Measurements from ENCODE around the gene CMPK2. TPM values are rescaled to one million over a fixed set of nuclear protein-coding genes. Genes with fewer than 3 reads are reported as not detected.
A peak's percentile ranks its signal among the peaks of the same experiment; 100 is the strongest.

Gene CMPK2
- total RNA-seq, 1 donor from 2014 or later, result 0.92 TPM

DNA sequence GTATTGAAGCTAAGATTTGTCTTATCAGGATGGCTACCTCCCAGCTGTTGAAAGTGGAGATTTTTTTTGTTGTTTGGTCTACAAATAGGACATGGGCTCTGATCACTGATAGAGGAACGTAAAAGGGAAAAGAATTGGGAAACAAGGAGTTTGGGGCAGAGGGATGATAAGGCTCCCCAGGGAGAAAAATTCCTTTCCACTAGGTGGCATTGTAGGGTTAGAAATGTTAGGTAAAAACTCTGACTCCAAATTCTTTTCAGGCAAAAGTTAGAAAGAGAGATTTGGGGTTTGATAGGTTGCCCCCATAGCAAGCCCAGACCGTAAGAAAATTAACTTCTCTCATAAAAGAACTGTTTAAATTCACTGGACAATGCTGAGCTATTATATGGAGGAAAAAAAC lies 19.8 kb downstream of the CMPK2 start:
- DNase-seq (ENCODE audit: low read depth, low spot score), result no peak

DNA sequence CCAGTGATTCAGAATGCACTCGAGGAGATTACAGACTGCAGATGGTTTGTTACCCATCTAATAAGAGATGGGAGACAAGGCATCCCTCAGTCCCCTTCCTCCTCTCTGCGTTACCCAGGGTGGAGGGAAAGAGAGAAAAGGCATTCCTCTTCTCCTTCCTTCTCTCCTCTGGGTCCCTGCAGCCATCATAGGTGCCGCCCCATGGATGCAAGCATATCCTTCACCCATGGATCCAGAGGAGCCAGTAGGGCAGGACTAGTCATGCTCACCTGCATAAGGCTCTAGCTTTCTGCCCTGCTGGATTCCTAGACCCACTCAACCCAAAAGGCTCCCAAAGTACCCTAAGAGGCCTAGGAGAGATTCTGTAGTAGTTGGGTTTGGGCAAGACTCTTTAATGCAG lies 20.4 kb downstream of the CMPK2 start:
- DNase-seq (ENCODE audit: low read depth, low spot score), result no peak

DNA sequence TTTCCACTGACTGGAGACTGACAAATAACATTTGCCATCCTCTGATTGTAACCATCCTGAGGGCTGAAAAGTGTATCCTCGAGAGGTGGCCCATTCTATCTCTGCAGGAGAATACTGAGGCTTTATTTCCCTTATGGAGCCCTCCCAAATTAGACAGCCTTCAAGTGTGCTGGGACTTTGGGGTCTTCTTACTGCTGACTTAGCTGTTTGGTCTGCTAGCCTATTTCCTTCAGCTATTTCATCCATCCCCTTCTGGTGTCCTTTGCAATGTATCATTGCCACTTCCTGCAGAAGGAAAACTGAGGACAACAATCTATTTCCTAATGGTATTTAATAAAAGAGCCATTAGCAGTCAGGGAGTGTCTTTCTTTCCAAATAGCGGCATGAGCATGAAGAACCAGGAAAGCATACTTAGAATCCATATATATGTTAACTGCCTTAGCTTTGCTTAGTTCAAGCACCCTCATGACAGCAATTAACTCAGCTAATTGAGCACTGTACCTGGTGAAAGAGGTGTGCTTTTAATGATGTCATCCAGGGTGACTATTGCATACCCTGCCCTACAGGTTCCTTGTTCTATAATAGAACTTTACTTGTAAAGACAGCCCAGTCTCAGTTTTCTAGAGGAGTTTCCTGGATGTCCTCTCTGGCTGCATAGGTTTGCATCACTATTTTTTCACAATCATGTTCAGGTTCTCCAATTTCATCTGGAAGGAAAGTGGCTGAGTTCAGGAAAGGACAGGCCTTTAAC lies 24.0 kb downstream of the CMPK2 start:
- no peak for DNase-seq (ENCODE audit: low read depth, low spot score)

DNA sequence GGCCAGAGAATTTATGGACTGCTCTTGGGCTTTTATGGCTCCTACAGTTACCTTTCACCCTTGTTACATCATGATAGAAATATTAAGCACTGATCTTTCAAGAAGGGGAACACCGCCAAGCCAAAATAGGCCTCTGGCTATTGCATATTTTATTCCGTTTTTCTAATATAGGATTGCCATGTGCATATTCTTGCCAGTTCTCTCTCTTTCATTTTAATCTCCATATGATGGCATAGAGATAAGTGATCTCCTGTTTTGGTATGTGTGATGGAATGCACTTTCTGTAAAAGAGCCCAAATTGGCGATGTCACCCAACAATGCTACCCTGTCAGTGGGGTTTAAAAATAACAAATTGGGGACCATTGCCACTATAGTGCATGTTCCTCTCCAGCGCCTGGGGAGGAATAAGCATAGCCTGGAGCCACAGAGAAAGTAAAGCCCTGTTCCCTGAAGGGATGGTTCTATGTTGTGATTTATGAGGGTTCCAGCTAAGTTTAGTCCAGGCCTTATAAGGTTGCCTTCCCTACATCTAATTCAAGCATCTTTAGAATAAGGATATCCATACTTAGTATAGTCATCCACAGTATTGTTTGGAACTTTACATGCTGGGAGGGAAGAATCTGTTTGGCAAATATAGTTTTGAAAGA lies 26.9 kb downstream of the CMPK2 start:
- DNase-seq (ENCODE audit: low read depth, low spot score), result no peak

DNA sequence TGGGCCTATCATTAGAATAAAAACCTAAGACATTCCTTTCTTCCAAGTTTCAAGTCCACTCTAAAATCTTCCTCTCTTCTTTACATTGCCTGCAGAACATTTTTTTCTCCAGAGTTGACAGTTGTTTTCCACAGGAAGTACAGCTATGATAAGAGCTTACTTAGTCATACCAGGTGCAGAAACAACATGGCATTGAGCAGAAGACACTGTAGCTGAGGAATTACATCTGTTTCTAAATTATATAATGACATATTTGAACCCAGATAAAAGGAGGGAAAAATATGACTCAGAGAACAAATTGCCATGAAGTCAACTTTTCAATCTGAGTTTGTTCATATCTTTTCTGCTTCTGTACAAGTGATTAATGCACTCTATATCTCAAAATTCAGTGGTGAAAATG lies 30.2 kb downstream of the CMPK2 start:
- DNase-seq (ENCODE audit: low read depth, low spot score), result no peak

DNA sequence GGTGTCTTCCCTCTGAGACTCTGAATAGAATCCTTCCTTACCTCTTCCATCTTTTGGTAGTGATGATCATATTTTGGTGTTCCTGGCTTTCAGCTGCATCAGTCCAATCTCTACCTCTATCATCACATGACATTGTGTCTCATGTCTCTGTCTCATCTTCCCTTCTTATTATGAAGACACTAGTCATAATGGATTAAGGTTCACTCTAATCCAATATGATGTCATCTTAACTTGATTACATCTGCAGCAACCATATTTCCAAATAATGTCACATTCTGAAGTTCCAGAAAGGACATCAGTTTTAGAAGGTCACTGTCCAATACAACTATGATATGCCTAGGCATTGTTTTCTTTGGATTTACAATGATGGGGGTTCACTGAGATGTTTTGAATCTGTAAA lies 31.5 kb downstream of the CMPK2 start:
- DNase-seq (ENCODE audit: low read depth, low spot score), result no peak

DNA sequence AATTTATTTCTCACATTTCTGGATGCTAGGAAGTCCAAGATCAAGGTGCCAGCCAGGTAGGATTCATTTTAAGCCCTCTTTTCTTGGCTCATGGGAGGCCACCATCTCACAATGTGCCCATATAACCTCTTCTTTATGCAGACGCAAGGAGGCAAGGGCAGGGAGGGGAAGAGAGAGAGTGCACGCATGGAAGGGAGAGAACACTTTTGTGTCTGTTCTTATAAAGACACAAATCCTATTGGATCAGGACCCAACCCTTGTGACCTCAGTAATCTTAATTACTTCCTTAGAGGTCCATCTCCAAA lies 32.5 kb downstream of the CMPK2 start:
- DNase-seq (ENCODE audit: low read depth, low spot score), result no peak

DNA sequence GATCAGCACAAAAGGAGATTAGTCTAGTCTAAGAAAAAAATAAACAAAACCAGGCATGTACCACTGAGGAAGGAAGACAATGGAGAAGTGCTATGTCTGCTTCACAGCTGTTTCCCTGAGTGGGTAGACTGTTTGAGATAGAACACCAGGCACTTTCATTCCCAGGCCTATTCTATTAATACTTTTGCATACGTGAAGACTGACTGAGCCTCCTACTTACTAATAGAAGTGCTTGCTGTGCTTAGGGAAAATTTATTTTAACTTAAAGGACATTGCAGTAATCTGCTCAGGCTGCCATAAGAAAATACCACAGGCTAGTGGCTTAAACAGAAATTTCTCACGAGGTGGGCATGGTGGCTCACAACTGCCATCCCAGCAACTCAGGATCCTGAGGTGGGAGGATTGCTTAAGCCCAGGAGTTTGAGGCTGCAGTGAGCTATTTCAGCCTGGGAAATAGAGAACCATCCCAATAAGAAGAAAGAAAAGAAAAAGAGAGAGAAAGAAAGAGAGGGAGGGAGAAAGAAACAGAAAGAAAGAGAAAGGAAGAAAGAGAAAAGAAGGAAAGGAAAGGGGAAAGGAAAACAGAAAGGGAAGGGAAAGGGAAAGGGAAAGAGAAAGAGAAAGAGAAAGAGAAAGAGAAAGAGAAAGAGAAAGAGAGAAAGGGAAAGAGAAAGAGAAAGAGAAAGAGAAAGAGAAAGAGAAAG lies 33.0 kb downstream of the CMPK2 start:
- DNase-seq (ENCODE audit: low read depth, low spot score), result no peak

DNA sequence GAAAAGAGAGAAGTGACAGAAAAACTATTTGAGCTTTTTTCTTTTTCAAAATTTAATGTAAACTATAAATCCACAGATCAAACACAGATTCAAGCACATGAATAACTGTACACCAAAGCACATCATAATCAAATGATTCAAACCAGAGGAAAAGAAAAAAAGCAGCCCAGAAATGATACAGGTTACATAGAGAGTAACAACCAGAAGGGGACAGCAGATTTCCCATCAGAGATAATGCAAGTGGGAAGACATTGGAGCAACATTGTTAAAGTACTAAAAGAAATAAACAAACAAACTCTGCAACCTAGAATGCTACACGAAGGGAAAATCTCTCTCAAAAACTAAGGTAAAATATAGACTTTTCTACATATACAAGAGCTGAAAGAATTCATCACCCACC lies 34.5 kb downstream of the CMPK2 start:
- no peak for DNase-seq (ENCODE audit: low read depth, low spot score)

DNA sequence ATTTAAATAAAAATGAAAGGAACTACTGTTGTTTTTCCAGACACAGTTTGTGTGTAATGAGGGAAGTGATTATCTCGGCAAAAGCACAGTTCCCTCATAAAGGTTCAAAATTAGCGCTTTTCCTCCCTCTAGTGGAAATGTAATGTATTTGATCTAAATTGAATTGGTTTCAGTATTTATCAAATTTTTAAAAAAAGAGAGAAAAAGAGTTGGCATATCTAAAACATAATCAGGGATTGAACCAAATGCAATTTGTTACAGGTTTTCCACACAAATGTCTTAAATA lies 37.5 kb downstream of the CMPK2 start:
- DNase-seq (ENCODE audit: low read depth, low spot score), result no peak

DNA sequence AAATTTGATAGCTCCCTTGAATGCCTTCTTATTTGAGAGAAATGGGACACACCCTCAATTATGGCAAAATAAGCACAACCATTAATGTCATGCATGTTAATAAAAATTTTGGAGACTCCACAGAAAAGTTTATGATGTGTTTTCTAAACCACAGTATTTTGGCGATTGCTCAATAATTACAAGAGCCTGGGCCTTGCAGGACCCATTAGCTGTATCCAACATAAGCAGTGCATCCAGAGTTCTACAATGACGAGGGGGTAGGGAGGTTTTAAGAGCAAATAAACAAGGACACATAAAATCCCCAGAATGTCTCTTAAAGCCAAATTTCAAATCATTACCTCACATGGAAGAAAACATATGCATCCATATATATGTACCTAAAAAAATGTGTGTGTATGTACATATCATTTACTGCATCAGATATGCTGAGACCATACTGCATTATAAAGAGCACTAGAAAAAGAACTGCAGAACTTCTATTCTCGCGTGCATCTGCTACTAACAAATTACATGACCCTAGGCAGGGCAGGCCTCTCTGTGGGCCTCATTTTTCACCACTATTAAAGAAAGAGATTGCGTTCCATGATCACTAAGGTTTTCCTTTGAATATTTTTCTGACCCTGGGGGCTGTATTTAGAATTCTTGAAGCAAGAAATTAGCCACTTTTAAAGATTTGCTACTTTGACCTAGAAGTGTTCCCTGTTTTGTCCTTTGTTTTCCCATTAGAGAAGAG lies 38.0 kb downstream of the CMPK2 start:
- no peak for DNase-seq (ENCODE audit: low read depth, low spot score)

DNA sequence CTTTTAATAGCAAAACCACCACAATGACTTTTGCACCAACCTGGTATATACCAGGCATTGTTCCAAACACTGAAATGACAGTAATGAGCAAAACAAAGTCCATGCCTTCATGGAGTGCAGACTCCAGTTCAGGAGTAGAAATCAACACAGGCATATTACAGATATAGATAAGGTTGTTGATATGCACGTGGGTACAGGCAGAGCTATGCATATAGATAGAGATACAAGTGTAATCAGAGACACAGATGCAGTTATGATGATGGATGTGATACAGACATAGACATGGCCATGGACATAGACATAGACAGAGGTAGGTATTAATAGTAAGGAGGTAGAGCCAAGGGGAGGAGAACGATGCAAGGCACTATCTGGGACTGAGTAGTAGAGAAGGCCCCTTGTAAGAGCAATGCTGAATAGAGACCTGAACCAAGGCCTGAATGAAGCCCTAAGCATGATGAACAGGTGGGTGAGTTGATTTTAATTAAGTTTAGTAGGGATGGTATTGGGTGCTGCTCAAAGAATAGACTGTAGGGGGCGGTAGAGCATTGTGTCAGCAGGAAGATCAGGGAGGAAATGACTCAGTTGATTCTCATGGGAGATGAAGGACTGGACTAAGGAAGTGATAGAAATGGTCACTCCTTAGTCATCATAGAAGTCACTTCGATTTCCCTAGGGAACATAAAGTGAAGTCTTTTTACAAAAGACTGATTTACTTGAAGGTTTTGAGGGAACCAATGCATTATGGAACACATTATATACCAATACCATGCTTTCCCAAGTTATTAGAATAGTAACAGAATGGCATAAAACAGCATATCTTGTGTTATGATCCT lies 39.4 kb downstream of the CMPK2 start:
- DNase-seq (ENCODE audit: low read depth, low spot score), result peak; percentile 54

DNA sequence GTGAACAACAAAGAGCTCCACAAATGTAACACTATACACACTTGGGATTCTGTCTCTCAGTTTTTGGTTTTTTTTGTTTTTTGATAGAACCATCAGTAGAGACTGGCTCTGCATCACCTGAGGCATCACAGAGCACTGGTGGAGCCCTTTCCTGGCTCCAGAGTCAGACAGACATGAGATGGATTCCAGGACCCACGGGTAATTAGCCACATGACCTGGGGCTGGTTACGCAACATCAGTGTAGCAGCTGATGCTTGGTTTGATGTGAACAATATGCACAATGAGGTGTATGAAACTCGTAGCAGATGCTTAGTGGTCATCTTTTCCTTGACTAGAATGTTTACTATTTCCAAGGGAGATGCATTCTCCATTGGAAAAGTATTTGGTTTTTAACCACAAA lies 40.7 kb downstream of the CMPK2 start:
- no peak for DNase-seq (ENCODE audit: low read depth, low spot score)

DNA sequence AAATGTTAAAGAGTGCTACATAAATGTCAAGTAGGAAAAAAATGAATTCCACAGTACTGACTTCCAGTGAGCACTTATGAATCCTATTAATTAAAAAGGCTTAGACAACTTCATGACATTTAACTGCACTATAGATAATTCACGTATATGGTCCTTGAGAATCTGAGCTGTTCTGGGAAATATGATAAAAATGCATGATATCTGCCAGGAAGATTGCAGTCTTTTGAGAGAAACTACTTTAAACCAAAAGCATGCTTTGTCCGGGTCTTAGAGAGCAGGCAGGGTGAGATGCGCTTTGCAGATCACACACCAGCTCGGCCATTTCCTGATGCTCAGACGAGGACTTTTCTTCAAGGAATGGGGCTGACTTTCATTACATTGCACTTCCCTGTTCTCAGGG lies 42.6 kb downstream of the CMPK2 start:
- DNase-seq (ENCODE audit: low read depth, low spot score), result no peak

DNA sequence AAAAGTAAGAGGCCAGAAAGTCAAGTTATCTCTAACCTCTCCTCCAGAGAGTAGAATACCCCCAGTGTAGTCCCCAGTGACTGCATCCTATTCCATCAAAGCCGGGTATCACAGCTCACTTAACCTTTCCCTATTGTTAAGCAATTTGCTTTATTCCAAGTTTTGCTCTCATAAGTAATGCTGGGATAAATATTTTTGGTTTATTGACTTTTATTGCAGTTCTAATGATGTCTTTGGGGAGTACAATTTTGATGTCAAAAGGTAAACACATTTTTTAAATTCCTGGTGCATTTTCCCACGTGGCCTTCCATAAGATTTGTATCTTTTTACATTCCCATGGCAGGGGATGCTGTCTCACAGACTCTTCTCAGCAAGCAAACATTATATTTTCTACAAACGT lies 43.3 kb downstream of the CMPK2 start:
- DNase-seq (ENCODE audit: low read depth, low spot score), result no peak

DNA sequence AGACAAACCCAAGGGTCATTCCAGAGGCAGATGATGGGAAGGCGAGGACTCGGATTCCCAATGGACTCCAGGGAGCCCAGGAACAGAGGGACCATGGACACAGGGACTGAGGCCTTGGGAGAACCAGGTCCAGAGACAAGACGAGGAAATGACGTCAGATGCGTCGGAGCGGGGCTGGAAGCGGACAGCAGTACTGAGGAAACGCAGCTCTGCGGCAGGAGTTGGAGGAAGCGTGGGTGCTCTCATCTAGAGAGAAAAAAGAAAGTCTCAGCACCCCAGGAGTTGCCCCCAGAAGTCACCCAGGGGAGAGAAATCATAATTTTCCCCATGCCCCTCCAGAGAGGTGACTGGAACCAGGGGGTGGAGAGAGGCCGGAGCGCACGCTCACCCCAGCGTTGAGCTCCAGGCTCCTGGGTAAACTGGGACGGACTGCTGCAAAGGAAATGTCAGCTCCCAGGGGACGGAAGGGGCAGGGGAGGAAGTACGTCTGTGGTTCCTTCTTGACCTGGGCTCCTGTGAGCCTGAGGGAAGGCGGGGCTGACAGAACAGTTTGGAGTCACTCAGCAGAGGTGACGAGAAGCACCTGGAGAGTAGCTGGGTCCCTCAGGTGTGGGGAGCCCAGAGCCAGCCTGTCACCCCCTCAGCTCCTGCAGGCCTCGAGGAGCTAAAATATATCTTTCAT lies 44.7 kb downstream of the CMPK2 start:
- no peak for DNase-seq (ENCODE audit: low read depth, low spot score)

DNA sequence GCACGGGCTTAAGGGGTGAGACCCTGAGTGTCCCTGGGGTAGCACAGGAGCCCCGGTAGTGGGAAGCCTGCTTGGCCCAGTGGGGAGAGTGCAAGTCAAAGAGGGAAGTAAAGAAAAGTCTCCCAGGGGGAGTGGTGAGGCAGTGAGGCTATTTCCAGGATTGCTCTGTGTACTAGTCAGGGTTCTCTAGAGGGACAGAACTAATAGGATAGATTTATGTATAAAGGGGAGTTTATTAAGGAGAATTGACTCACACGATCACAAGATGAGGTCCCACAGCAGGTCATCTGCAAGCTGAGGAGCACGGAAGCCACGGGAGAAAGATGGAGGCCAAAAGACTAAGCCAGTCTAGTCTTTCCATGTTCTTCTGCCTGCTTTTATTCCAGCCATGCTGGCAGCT lies 45.5 kb downstream of the CMPK2 start:
- DNase-seq (ENCODE audit: low read depth, low spot score), result no peak

DNA sequence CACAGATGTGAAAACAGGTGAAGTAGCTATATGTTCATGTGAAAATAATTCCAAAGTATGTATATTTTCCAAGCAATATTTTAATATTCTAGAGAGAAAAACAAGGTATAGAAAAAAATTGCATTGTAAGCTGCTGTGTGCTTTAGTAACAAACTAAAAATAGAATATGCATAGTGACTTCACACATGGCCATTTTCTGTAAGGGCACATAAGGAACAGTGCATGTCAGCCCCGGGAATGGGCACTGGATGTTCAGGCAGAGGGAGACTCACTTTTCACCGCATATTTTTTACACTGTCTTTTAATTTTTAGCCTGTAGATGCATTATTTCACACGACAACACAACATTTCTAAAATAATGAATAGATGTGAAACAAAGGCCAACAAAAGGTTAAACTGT lies 46.0 kb downstream of the CMPK2 start:
- DNase-seq (ENCODE audit: low read depth, low spot score), result no peak

DNA sequence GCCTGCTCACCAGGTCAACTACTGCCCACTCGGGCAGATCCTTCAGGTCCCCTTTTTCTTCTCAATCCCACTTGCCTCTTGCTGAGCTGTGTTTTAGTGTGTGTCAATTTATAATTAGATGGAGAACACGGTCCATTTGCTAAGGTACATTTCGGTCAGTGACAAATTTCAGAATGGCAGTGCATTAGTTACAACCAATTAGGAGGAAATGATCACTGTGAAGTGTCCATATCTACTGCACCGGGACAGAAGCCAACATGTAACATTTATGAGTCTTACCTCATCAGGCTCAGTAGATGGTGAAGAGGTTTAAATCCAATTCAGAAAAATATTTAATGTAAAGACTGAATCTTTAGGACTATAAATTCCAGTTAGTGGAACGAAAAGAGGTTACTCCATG lies 47.7 kb downstream of the CMPK2 start:
- no peak for DNase-seq (ENCODE audit: low read depth, low spot score)

DNA sequence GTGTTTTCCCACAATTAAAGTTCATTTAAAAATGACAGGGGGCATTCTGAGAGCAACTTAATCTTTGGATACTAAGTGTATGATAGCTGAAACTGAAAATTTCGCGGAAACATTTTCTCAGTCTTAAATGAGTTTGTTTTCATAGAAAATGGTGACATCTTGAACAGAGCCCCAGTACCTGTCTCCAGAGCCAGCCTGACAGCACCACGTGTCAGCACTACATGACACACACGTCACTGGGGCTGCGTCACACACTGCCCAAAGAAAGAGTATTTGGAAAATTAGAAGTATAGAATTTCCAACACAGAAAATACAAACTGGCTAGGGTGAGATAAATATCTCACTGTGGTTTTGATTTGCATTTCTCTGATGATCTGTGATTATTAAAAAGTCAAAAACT lies 50.8 kb downstream of the CMPK2 start:
- DNase-seq (ENCODE audit: low read depth, low spot score), result no peak

DNA sequence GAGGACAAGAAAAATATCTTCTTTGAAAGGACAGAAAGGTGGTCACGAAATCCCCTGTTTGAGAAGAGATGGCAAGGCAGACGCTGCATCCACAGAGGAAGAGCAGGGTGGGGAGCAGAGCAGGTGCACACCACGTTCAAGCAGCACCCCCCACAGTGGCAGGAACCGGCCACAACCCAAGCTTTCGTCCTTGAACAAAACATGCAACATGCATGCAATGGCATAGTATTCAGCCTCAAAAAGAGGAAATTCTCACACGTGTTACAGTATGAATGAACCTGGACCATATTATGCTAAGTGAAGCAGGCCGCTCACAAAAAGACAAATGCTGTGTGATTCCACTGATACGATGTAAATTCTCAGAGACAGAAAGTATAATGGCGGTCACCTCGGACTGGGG lies 51.4 kb downstream of the CMPK2 start:
- no peak for DNase-seq (ENCODE audit: low read depth, low spot score)

Data from pulmonary artery endothelial cell (primary cell).